ENCODE results near the gene C1orf35.

The C1orf35 gene

DNA sequence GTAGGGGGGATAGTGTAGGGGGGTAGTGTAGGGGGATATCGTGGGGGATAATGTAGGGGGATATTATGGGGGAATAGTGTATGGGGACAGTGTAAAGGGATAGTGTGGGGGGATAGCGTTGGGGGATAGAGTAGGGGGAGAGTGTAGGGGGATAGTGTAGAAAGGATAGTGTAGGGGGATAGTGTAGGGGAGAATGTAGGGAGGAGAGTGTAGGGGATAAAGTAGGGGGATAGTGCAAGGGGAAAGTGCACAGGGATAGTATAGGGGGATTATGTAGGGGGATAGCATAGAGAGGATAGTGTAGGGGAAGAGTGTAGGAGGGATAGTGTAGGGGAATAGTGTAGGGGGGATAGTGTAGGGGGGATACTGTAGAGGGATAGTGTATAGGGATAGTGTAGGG lies 33.0 kb downstream of the C1orf35 start:
- DNase-seq (ENCODE audit: low spot score), result no peak
- in situ Hi-C loops (cut with MboI; ENCODE audit: low pct_unique_long_range_greater_than_20kb, low sequenced_read_pairs, unreplicated experiment), result no loop called here
- TF ChIP-seq, protein P1, sequence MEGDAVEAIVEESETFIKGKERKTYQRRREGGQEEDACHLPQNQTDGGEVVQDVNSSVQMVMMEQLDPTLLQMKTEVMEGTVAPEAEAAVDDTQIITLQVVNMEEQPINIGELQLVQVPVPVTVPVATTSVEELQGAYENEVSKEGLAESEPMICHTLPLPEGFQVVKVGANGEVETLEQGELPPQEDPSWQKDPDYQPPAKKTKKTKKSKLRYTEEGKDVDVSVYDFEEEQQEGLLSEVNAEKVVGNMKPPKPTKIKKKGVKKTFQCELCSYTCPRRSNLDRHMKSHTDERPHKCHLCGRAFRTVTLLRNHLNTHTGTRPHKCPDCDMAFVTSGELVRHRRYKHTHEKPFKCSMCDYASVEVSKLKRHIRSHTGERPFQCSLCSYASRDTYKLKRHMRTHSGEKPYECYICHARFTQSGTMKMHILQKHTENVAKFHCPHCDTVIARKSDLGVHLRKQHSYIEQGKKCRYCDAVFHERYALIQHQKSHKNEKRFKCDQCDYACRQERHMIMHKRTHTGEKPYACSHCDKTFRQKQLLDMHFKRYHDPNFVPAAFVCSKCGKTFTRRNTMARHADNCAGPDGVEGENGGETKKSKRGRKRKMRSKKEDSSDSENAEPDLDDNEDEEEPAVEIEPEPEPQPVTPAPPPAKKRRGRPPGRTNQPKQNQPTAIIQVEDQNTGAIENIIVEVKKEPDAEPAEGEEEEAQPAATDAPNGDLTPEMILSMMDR (IDR thresholded peaks at IDR 0.05; ENCODE audit: extremely low read depth, insufficient read depth, missing control alignments), result no peak

DNA sequence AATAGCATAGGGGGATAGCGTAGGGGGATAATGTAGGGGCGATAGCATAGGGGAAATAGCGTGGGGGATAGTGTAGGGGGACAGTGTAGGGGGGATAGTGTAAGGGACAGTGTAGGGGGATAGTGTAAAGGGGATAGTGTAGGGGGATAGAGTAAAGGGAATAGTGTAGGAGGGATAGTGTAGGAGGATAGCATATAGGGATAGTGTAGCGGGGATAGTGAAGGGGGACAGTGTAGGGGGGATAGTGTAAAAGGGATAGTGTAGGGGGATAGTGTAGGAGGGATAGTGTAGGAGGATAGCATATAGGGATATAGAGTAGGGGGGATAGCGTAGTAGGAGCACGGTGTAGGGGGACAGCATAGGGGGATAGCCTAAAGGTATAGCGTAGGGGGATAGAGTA lies 34.8 kb downstream of the C1orf35 start:
- TF ChIP-seq, protein P1 (IDR thresholded peaks at IDR 0.05; ENCODE audit: extremely low read depth, insufficient read depth, missing control alignments), result no peak
- in situ Hi-C loops (cut with MboI; ENCODE audit: low pct_unique_long_range_greater_than_20kb, low sequenced_read_pairs, unreplicated experiment), result no loop called here
- no peak for DNase-seq (ENCODE audit: low spot score)

DNA sequence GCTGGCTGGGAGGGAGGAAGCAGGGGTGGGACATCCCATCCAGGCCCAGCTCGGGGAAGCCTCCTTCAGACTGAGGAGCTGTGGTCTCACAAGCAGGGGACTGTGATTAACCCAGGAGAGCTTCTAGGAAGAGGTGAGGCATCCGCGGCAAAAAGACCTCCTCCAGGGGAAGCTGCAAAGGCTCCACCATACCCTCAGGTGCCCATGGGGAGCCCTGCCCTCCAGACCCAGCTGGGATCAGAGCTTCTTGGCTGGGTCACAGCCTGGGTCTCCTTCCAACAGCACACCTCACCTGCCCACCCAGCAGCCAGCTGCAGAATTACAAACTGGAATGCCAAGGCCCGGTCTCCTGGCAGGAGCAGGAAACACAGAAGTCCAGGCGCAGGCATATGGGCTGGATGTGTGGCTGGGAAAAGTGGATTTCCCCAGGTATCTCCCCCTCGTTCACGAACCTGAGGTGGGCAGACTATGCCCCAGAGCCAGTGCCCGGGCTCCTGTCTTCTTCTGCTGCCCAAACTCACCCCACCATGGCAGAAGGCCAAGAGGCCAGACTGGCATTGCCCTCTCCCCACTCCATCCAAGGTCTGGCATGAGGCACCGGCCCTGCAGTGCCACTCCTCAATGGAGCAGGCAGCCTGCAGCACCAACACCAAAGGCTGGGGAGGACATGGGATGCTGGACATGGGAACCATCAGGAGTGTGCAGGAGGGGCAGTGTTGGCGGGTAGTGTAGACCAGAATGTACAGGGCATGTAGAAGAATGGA lies 36.1 kb downstream of the C1orf35 start:
- TF ChIP-seq, protein P1 (IDR thresholded peaks at IDR 0.05; ENCODE audit: extremely low read depth, insufficient read depth, missing control alignments), result no peak
- DNase-seq (ENCODE audit: low spot score), result no peak
- in situ Hi-C loops (cut with MboI; ENCODE audit: low pct_unique_long_range_greater_than_20kb, low sequenced_read_pairs, unreplicated experiment), result no loop called here

DNA sequence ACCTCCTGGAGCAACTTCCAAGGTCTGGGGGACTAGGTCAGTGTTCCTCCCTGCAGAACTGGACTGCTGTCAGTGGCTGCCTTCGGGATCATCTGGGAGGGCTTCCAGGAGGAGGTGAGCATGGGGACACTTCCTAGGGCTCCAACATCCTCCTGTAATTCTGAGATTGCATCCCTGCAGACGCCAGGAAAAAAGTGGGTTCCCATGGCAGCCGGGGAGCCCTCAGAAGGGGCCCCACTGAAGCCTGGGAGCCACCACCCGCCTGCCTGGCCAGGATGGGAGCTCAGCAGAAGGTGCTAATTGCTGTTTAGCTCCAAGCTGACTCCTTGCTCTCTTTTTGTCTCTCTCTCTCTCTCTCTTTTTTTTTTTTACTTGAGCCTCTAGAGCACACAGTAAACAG lies 36.7 kb downstream of the C1orf35 start:
- TF ChIP-seq, protein P1 (IDR thresholded peaks at IDR 0.05; ENCODE audit: extremely low read depth, insufficient read depth, missing control alignments), result no peak
- in situ Hi-C loops (cut with MboI; ENCODE audit: low pct_unique_long_range_greater_than_20kb, low sequenced_read_pairs, unreplicated experiment), result no loop called here
- no peak for DNase-seq (ENCODE audit: low spot score)

DNA sequence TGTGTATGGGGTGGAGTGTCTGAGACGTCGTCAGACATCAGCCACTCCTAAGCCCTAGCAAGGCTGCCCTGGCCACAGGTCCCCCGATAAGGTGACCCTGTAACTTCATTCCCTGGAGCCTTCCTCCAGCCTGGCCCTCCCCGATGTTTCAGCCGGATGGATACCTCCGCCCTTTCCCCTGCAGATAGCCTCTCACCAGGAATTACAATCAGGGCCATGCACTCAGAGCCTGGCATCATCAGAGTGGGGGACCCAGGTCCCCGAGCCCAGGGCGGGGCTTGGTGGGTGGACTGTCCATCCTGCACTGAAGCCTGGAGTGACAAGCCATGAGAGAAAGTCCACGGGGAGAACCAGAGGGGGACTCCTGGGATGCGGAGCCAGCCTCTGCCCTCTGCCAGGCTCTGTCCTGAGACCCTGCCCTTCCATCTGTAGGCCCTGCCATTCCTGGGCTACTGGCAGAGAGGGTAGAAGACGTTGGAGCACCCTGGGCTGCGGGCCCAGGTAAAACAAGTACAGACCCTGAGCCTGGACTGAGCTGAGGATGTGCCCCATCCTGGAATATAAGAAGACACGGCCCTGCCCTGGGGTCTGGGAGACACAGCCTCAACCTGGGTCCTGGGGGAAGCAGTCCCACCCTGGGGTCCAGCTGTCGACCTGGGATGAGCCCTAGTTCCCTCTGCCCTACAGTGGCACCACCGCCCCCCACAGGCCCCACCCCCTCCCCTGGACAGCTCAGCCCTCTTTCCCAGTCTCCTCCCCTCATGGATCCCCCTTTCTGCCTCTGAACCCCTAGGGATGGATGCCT lies 37.4 kb downstream of the C1orf35 start:
- in situ Hi-C loops (cut with MboI; ENCODE audit: low pct_unique_long_range_greater_than_20kb, low sequenced_read_pairs, unreplicated experiment), result no loop called here
- no peak for DNase-seq (ENCODE audit: low spot score)
- TF ChIP-seq, protein P1 (IDR thresholded peaks at IDR 0.05; ENCODE audit: extremely low read depth, insufficient read depth, missing control alignments), result no peak

DNA sequence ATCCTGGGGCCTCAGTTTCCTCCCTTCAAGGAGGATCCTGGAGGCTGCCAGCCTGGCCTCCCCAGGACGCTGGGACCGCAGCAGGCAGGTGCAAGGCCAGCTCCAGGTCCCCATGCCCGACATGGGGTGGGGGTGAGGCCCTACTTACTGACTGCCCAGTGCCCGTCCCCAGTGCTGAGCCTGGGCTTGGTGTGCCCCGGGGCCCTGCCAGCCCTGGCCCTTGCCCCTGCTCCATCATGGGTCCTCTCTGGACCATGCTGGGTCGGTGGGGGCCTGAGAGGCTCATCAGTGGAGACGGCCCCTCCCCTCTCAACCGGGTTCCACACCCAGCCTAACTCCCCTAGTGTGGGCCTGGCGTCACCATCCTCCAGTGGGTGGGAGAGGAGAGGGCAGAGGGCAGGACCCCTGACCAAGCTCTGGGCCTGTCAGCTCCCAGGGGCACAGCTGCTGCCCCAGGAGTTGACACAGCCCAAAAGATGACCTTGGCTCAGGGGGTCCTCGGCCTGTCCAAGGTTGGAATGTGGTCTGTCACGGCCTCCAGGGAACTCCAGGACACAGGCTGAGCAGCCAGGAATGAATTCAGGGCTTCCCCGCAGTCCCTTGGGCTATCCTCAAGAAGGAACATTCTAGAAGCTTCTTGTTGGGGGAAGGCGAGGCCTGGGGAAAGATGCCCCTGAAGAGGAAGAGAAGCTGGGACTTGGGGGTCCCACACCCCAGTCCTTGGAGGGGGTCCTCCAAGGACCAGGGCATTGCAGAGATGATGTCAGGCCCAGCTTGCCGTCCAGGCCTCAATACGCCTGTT lies 38.2 kb downstream of the C1orf35 start:
- TF ChIP-seq, protein P1 (IDR thresholded peaks at IDR 0.05; ENCODE audit: extremely low read depth, insufficient read depth, missing control alignments), result no peak
- DNase-seq (ENCODE audit: low spot score), result no peak
- in situ Hi-C loops (cut with MboI; ENCODE audit: low pct_unique_long_range_greater_than_20kb, low sequenced_read_pairs, unreplicated experiment), result no loop called here

Measured in GM13977 (cell line).